Stimulated activated CD8-positive, alpha-beta memory T cell treated with anti-CD3 and anti-CD28 coated beads, Interleukin-15, amount 100 ng/mL, for 4 hours (primary cell): ENCODE measurements around the gene CCDC171.
"Not testable (repeated sequence)": the region's sequence is repeated elsewhere in the genome, so short reads cannot be mapped to it uniquely, and the experiment has no call there.

Experiments
- DNase-seq, 2 donors: peaks; one replicate each; pipeline ENCODE4 v3.0.0-alpha.2; 2020; ENCODE audit warnings: low read depth in 2 of 2

CCDC171 gene

GRCh38 chr9:15552636-15553527, at the start of gene CCDC171:
CCDC171 (plus strand) TSS chr9:15553043; CDS start chr9:15564089, 11,046 bp downstream.
- peak; percentile 70 to 74 for DNase-seq

GRCh38 chr9:15505921-15506320, 46.9 kb upstream of the CCDC171 start:
- no peak for DNase-seq

- DNase-seq: peak; percentile 22 to 42
These were observed 42.7 kb upstream of the CCDC171 start for GRCh38 chr9:15509931-15510788.

GRCh38 chr9:15510789-15511575, 41.9 kb upstream of the CCDC171 start, which contains the start of gene PSIP1:
PSIP1 (minus strand) TSS chr9:15510970; CDS start chr9:15510188, 782 bp downstream.
- DNase-seq: peak; percentile 62 to 69

GRCh38 chr9:15512204-15512603, 40.6 kb upstream of the CCDC171 start:
- DNase-seq: no peak

GRCh38 chr9:15512889-15513288, 40.0 kb upstream of the CCDC171 start:
- DNase-seq: no peak

GRCh38 chr9:15513335-15513734, 39.5 kb upstream of the CCDC171 start:
- DNase-seq: no peak

- no peak for DNase-seq
These were observed 33.0 kb upstream of the CCDC171 start for GRCh38 chr9:15519831-15520230.

GRCh38 chr9:15521254-15521653, 31.6 kb upstream of the CCDC171 start:
- no peak for DNase-seq

GRCh38 chr9:15522130-15522755, 30.6 kb upstream of the CCDC171 start:
- no peak for DNase-seq

- no peak for DNase-seq
These were observed 27.9 kb upstream of the CCDC171 start for GRCh38 chr9:15524845-15525455.

- no peak for DNase-seq
These were observed 26.9 kb upstream of the CCDC171 start for GRCh38 chr9:15525958-15526357.

GRCh38 chr9:15527035-15527434, 25.8 kb upstream of the CCDC171 start:
- DNase-seq: not testable (repeated sequence)

GRCh38 chr9:15529566-15530324, 23.1 kb upstream of the CCDC171 start:
- no peak for DNase-seq

GRCh38 chr9:15531380-15531779, 21.5 kb upstream of the CCDC171 start:
- DNase-seq: no peak

- no peak for DNase-seq
These were observed 11.0 kb upstream of the CCDC171 start for GRCh38 chr9:15541872-15542271.

GRCh38 chr9:15542624-15543023, 10.2 kb upstream of the CCDC171 start:
- no peak for DNase-seq

- DNase-seq: no peak
These were observed 9.6 kb upstream of the CCDC171 start for GRCh38 chr9:15543047-15543813.

GRCh38 chr9:15549611-15550010, 3.2 kb upstream of the CCDC171 start:
- no peak for DNase-seq
